ENCODE measurements around the gene TMEM30A. TPM values are rescaled to one million over a fixed set of nuclear protein-coding genes. Genes with fewer than 3 reads are reported as not detected.
A peak's percentile ranks its signal among the peaks of the same experiment; 100 is the strongest.

Gene TMEM30A
- polyA plus RNA-seq, 3 donors = 104 to 118 (median 110) TPM

DNA sequence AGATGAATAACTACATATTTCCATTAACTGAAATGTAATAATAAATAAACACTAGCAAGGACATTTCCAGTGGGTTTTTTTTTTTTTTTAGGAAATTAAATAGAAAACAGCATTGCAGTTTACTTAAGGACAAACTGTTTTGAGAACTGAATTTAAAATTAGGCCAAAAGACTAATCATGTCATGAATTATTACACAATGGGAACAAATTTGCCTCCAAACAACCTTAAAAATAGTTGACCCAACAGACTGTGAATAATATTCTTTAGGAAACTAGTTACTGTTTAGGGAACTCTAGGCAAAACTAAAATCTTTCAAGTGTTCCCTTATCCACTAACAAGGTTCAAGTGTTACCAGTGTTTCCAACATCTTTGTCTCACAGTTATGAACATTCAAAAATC is 62.3 kb downstream of the TMEM30A start:
- no peak for DNase-seq

DNA sequence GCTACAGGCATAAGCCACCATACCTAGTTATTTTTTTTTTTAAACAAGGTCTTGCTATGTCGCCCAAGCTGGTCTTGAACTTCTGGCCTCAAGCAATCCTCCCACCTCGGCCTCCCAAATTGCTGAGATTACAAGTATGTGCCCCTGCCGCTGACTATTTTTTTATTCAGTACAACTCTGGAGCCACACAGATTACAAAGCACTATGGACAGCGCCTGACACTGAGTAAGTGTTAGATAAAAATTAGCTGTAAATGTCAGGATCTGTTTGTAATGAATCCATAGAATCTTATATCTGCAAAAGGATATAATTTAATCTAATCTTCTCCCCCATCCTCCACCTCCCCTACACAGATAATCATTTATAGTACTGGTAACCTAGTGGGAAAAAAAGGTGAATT is 63.5 kb downstream of the TMEM30A start:
- DNase-seq = no peak

DNA sequence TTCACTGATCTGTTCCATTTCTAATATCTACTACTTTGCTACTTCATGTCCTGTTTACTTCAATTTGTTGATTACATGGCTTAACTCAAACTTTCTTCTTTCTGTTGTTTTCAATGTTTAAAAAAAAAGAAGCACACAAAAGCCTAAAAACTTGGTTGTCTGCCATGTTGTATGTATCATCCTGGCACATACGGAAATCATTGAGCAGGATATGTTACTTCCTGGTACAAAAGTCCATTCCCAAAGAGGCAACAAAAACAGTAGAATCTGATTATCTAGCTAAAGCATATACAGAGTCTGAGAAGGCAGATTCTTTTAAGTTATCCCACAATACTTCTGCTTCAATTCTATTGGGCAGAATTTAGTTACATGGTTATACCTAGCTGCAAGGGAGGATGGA is 64.2 kb downstream of the TMEM30A start:
- no peak for DNase-seq

DNA sequence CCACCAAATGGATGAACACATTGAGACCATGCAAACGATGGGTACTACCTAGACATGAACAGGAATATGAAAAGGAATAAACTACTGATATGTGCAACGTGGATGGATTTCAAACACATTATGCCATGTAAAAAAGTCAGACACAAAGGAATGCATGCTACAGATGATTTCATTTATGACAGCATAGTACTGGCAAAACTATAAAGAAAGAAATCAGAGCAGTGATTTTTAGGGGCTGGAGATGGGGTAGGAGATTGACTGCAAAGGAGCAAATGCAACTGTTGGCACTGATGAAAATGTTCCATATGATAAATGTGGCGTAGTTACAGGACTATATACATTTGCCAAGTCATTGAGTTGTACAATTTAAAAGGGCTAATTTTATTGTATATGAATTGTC is 65.3 kb downstream of the TMEM30A start:
- DNase-seq = no peak

DNA sequence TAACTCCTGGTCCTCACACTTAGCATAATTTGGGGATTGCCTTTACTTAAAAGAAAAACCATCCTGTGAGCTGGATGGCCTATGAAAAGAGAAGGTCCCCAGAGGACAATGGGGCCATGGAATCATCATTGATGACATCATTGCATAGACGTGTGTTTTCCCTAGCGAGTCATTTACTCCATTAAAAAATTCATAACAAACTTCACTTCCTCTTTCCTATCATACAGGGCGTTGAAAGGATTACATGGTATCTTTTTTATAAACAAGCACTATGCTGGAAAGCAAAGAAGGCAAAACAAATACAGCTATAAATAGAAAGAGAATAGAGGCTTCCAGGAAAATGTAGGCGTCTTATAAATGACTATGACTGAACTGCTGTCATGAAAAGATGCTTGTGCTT is 67.4 kb downstream of the TMEM30A start:
- DNase-seq = no peak

DNA sequence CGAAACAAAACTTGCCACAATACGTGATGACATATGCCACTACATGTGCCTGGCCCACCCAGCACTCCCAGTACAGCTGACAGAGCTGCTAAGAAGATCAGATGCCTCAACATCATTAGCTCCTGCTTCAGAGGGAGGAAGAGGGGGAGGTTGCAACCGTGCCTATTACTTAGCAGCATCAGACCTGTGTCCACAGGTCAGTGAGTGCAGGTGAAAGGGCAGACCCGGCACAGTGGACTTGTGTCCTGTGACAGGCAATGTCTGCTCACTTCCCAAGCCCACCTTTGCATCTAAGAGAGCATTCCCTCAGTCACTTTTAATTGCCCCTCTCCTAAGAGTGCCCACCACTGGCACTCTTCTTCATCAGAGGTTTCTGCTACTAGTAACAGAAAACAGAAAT is 69.3 kb downstream of the TMEM30A start:
- no peak for DNase-seq

DNA sequence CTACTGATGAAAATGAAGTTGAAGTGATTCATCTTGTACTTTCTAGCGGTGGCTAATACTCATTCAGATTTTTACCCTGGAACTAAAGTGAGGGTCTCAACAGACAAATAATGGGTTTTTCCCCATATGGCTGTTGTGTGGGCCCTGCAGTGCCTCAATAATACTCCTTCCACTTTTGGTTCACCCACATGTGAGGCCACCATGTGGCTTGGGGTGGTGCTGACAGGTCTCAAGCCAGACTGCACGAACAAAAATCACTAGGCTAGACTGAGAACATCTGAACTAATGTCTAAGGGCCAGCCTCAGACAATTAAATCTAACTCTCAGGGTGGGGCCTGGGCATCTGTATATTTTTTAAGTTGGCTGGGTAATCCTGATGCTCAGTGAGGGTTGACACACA is 70.9 kb downstream of the TMEM30A start:
- DNase-seq = no peak

DNA sequence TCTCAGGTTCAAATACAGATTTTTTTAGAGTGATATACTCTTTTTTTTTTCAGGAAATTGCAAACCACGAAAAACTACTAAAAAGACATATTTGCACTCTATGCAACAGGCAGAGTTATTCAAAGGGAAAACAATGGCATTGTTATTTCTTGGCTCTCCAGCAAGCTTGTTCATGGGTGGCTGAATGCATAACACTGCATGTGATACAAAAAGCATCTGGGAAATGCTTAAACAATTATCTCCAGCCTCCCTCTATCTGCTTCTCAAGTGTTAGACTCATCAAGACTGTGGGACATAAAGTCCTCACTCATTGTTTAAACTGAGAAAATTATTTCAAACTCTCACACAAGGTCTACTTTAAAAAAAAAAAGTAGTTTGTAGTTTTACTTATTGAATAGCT is 71.5 kb downstream of the TMEM30A start:
- DNase-seq = no peak

DNA sequence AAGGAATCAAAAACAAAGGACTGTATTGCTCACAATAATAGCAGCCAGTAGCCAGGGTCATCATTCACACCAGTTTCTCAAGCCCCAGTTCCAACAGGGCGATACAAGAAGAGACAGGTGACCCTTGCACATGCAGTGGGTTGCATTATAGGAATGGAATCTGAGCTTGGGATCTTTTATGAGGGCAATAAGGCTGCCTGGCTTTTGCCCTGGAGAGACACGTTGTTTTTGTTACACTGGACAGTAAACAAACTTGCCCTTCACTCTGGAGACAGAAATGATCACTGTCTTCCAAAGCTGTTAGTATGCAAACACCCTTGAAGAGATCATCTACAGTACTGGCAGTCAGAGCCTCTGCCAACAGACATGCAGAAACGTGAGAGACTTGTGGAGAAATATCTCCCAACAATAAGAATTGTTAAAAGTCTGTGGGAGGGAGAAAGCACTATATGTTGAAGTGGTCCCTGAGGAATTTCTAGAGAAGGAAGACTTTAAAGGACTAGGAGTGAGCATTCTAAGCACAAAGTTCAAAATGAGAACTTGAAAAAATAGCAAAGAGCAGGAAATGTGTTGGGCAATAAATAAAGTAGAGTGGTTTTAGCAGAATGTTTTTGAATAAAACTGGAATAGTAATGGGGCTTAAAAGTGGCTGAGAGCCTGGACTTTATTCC is 72.5 kb downstream of the TMEM30A start:
- no peak for DNase-seq

DNA sequence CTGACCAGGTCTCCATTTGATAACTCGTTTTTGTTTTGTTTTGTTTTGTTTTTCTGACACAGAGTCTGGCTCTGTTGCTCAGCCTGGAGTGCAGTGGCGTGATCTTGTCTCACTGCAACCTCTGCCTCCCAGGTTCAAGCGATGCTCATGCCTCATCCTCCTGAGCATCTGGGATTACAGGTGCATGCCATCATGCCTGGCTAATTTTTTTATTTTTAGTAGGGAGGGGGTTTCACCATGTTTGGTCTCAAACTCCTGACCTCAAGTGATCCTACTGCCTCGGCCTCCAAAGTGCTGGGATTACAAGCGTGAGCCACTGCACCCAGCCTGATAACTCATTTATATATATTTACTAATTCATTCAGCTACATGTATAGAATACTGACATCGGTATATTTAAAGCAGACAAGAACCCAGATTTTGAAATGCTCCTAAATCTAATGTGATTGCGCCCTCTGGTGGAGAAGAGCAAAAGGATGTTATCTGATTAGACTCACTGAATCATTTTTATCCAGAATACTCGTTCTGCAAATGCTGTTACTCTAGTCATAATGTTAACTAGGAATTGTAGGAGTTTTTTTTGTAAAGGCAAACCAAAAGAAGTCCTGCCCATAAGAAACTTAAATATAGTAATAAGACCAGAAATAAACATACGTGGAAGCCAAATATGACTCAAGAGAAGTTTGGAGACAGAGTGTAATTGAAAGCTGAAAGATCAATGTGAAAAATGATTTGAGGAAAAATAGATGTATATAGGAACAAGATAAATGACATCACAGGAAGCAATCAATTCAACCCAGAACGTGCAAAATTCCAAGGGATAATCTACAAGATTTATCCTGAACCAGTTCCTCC is 73.5 kb downstream of the TMEM30A start:
- DNase-seq = no peak

DNA sequence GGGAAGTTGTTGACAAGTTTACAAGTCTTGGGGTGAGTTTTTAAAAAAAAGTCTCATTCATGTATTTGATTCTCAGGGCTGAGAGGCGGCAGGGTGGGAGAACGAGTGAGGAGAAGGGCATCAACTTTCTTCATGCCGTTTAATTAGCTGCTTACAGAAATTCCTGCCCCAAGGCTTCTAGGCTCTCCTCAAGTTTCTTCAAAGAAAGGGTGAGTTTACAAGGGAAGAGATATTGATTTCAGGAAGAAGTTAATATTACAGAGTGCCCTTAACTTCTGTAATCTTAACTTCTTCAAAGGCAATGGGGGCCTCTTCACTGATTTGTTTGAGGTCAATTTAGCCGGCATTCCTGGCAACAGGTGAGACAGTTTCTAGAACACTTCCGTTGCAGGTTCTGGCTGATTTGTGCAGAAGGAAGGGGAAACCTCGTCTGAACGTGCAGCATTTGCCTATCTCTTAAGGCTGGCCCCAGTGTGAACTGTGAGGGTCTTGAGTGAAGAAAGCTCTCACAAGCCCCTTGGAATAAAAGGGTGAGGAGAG is 75.3 kb downstream of the TMEM30A start:
- DNase-seq = no peak

DNA sequence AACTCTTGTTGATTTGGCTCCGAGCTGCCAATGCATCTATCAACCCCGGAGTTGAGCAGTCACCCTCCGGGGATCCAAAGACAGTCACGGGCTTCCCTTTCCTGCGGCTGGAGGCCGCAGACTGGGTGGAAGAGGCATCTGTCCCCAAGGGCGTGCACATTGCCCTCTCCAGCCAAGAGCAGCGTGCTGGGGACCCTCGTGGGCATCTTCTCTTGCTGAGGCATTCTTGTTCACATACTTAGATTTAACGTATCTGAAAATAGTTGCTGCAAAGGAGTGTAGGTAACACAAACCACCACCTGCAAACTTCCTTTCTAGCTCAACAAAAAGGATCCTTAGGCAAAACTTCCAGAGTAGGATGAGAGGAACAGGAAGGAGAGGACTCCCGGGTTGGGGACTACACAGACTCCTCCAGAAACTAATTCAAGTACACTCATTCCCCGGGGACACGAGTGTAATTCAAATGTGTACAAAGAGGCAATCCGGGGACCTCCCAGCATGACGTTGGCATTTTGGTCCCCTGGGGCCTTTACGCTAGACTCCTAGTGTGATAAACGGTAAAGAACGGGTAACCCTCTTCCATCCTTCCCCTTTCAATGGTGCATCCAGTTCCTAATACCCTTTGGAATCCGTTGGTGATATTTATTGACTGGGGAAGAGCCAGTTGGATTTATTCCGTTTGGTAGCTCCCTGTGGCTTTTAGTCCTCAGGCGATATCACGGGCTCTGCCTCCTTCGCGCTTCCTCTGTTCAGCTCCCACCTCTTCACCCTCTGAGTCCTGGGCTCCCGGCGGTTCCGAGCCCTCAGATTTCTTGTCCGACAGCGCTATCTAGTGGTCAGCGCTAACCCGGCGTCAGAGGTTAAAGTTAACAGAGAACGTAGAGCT is 76.1 kb downstream of the TMEM30A start:
- peak; percentile 85 for DNase-seq

DNA sequence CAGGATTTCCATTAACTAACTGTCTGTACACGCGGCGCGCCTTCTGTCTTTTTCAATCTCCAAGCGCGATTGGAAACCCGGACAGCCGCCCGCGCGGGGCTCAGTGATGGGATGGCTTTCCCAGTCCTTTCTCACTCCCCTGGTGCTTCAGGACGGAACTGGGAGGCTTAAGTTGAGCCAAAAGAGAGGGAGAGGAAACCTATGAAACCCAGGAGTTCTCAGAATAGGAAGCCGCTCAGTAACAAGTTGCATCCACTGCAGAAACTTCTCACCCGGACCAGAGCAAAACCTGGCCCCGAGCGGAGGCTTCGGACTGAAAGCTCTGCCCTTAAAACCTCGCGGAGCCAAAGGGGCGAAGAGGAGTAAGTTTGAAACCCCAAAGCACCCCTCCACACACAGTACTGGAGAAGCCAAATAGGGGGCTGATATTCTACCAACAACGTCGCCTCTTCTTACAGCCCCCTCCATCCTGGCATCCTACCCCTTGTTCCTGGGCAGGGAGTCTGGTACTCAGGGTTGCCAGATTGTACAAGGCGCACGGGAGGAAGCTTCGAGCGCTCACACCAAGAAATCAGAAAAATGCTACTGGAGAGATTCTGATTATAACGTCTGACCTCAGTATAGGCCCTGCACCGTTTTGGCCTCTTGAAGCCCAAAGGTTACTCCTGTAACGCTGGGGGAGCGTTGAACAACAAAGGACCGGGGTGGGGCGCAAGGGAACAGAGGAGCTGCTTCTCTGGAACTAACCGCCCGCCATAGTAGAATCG is 77.8 kb downstream of the TMEM30A start:
- no peak for DNase-seq

DNA sequence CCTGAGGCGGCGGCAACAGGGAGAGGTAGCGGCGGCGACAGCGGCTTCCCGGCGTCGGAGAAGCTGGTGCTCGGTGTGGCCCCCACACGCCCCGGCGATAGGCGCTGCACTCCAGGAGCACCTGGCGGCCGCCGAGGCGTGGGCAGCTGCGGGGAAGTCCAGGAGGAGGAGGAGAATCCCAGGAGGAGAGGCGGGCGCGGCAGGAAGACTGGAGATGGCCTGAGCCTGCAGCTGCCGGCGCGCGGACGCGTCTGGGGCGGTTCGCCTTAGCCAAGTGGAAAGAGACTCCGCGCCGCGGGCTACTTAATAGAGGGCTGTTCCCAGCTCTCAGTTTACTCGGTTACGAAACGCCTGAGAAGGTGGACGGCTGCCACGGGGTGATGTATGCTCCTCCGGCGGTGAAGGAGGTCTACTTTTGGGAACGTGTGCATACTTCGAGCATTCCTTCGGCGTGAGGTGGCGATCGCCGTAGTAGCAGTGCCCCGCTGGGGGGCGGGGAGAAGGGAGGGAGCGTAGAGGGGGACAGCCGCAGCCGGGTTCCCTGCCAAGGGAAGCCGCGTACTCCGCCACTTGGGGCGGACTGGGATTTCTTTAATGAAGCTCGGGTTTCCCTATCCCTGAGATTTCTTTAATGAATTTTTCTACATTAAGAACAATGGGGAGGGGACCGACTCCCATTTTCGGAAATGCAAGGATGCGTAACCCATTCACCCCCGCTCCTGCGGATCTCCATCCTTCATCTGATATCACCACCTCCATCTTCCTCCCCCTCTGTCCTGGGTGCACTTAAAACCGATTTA is 78.6 kb downstream of the TMEM30A start, which contains the start of gene COL12A1:
TSS of gene COL12A1 (minus strand) at position 278 of the 800 bp plus-strand sequence. CDS start 3,261 bp downstream, outside the sequence.
- DNase-seq = no peak

DNA sequence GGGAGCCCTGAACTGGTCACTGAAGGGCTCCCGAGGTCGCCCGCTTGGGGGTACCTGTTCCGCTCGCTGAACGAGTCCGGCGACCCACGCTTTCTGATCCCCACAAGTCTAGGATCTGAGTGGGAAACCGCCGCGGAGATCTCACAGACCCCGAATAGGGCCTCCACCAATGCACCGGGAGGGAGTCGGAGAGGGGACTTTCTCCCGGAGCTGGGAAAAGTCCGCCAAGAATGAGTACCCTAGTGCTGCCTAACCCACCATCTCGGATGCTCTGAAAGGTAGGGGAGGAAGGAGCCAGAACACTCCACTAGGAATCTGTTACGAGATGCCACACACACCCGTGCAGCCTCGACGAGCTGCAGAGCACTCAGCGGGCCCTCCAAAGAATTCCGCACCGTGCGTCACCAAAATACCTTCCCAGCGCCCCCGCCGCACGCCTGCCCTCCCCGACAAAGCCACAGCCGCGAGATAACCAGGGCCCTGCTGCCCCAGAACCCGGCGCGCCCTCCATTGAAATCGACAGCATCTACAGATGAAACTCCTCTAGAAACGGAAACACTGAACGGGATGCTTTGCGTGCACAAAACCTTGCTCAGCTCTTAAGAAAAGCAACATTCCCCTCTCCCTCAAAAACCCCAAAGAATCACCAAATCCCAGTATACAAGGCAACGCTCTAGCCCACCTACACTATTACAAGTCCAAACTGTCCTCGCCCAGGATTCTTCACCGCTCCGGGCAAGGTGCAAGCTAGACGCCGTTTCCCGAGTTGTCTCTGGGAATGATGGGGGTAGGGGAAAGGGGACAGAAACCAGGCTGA is 79.4 kb downstream of the TMEM30A start:
- no peak for DNase-seq

DNA sequence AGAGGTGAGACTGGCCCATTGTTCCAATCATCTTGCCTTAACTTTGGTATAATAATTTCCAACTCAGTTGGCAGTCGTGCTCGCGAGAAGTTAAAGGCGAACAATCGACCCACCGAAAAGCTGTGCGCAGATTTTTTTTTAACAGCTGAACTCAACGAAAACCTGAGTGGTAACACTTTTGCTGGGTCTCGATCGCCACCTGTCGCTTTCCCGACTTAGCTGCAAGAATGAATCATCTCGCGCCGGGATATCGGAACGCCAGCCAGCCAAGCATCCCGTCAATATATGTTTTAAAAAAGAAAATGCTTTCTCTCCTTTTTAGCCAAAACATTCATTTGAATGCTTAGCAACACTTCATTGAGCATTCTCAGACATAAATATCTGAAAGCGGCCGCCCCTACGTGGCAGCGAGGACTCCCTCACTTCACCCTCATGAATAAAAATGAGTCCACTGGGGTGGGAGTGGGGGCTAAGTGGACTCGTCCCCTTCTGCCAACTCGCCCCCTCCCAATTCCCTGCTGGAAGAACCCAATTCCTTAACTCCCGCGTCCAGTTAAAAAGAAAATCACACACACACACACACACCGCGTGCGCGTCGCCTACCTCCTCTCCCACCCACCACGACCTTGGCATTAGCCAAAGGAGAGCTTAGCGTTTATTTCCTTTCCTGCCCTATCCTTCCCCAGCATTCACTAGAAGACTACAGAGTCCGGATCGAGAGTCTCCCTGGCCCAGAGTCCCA is 80.2 kb downstream of the TMEM30A start:
- DNase-seq = peak; percentile 86

DNA sequence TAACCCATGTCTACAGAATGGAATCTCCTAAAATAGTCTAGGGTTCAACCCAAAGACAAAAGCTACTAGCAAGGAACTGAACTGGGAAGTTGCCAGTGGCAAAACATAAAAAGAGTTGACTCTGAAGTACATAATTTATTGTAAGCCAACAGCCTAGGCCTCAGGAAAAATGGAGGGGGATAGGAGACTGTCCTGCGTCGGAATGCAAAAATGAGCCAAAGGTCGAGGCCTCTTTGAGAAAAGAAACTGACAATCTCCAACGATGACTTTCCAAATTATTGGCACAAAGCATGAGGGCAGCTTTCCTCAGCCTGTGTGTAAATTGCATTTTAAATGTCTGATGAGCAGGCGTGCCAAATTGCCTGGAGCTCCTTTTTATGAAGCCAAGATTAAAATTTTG is 80.9 kb downstream of the TMEM30A start:
- DNase-seq = no peak

Measured in renal pelvis (tissue), 4 donors.